K562 (cell line): ENCODE measurements around the gene PHKB. TPM values are rescaled to one million over a fixed set of nuclear protein-coding genes. Genes with fewer than 3 reads are reported as not detected.
"Not testable (repeated sequence)": the region's sequence is repeated elsewhere in the genome, so short reads cannot be mapped to it uniquely, and the experiment has no call there.

ENCODE experiments used
- ATAC-seq: fragments of 200-7000 bp; cut with Tn5 transposase; 3 replicates; pipeline ENCODE4 v1.9.1; 2020; ENCODE audit warnings: moderate library complexity
- BruUV-seq: library from RNA; stranded (reverse); fragments of 400-500 nt; replicated peaks from 2 replicates; lab custom pipeline; 2021; lab: Mats Ljungman, UMichigan
- CTCF ChIA-PET: fragments of 300-600 bp; formaldehyde crosslinking; extraction: SDS; loops from one replicate; lab custom pipeline; 2021; ENCODE audit warnings: low intra/inter-chr PET ratio; lab: Yijun Ruan, JAX
- POLR2A ChIA-PET: fragments of 300-600, 350-650 bp; sonication (Branson Sonifier 250); formaldehyde crosslinking; extraction: SDS; loops from one replicate; lab custom pipeline; 2021; ENCODE audit warnings: antibody characterized with exemption, inconsistent platforms; lab: Yijun Ruan, JAX
- DNase-seq, 4 experiments: peaks; one replicate each; pipeline versions ENCODE4 v3.0.0 to v3.0.0-alpha.2; 2011 to 2018; ENCODE audit warnings: low spot score in 3 of 4, mixed read lengths in 3 of 4; ENCODE audit errors: extremely low read depth in 1 of 4
- FAIRE-seq: peaks from 2 replicates; lab custom pipeline; 2011; peaks lifted over from hg19 to GRCh38; lab: Jason Lieb, UNC
- H2AFZ ChIP-seq: 2 replicates; pipeline ENCODE4 v1.6.0; 2011; ENCODE audit warnings: low read depth, low read length, control low read depth, inconsistent platforms
- H3K27ac ChIP-seq: fragments of 200-600 bp; 3 replicates; pipeline ENCODE4 v1.8.0; 2011; ENCODE audit warnings: low read depth, mild to moderate bottlenecking, control low read depth, inconsistent platforms, low read length, moderate library complexity, mixed read lengths; ENCODE audit errors: extremely low read depth
- H3K27me3 ChIP-seq, 2 experiments: fragments of 300-600 bp in 1 of 2; 2 replicates in 1 of 2; 3 replicates in 1 of 2; pipeline versions ENCODE4 v1.6.0 to v1.8.0; 2011; ENCODE audit warnings: inconsistent platforms in 2 of 2, low read length in 2 of 2, mild to moderate bottlenecking in 1 of 2, mixed read lengths in 1 of 2, moderate library complexity in 1 of 2; ENCODE audit not compliant: control insufficient read depth in 2 of 2, insufficient read depth in 2 of 2
- H3K36me3 ChIP-seq: fragments of 300-600 bp; 3 replicates; pipeline ENCODE4 v1.8.0; 2011; ENCODE audit warnings: mild to moderate bottlenecking, low read length, inconsistent platforms; ENCODE audit not compliant: control insufficient read depth, insufficient read depth
- H3K4me1 ChIP-seq, 2 experiments: fragments of 200-600 bp in 1 of 2; replicated peaks in 1 of 2; 2 replicates in 1 of 2; 3 replicates in 1 of 2; pipeline versions ENCODE4 v1.5.1 to v1.8.0; 2011; ENCODE audit warnings: inconsistent platforms in 2 of 2, low read length in 2 of 2, mild to moderate bottlenecking in 1 of 2, mixed read lengths in 1 of 2, moderate library complexity in 1 of 2; ENCODE audit not compliant: control insufficient read depth in 2 of 2, insufficient read depth in 2 of 2
- H3K4me2 ChIP-seq: 2 replicates; pipeline ENCODE4 v1.6.1; 2011; ENCODE audit warnings: low read length, control low read depth, inconsistent platforms, mixed read lengths; ENCODE audit not compliant: insufficient read depth
- H3K4me3 ChIP-seq: fragments of 200-600 bp; sonication (generic), shearing (Covaris generic); 2 replicates; pipeline ENCODE4 v1.5.1; 2016; ENCODE audit warnings: control low read depth, inconsistent platforms
- H3K79me2 ChIP-seq: fragments of 200-600 bp; 3 replicates; pipeline ENCODE4 v1.8.0; 2011; ENCODE audit warnings: low read length, inconsistent platforms; ENCODE audit not compliant: control insufficient read depth, insufficient read depth
- H3K9ac ChIP-seq, 2 experiments: 2 replicates each; pipeline versions ENCODE4 v1.6.0 to v1.6.1; 2011; ENCODE audit warnings: low read depth in 2 of 2, low read length in 2 of 2, control low read depth in 1 of 2, inconsistent platforms in 1 of 2, mild to moderate bottlenecking in 1 of 2, mixed read lengths in 1 of 2; ENCODE audit not compliant: insufficient read depth in 1 of 2
- H3K9me1 ChIP-seq: one replicate; pipeline ENCODE4 v1.6.0; 2011; ENCODE audit warnings: inconsistent platforms, mild to moderate bottlenecking, low read length, moderate library complexity; ENCODE audit not compliant: control insufficient read depth, insufficient read depth
- H3K9me3 ChIP-seq: replicated peaks from 2 replicates; pipeline ENCODE4 v1.5.1; 2011; ENCODE audit warnings: low read depth, low read length, inconsistent platforms; ENCODE audit not compliant: control insufficient read depth, insufficient read depth
- H4K20me1 ChIP-seq: replicated peaks from 2 replicates; pipeline ENCODE4 v1.6.1; 2011; ENCODE audit warnings: low read length, inconsistent platforms, mixed read lengths; ENCODE audit not compliant: control insufficient read depth, insufficient read depth
- CBX1 ChIP-seq: sonication (generic); IDR thresholded peaks from 2 replicates; pipeline ENCODE4 v1.6.1; 2016; ENCODE audit warnings: antibody characterized with exemption, low read depth, mild to moderate bottlenecking
- CBX3 ChIP-seq, 2 experiments: IDR thresholded peaks; 1 replicate in 1 of 2; 2 replicates in 1 of 2; pipeline ENCODE4 v1.6.1; 2012; ENCODE audit warnings: inconsistent platforms in 2 of 2, low read length in 2 of 2, borderline replicate concordance in 1 of 2, control low read depth in 1 of 2
- CBX5 ChIP-seq: IDR thresholded peaks from 2 replicates; pipeline ENCODE4 v1.6.1; 2014; ENCODE audit warnings: low read depth, borderline replicate concordance
- NCOA1 ChIP-seq: fragments of 450-650 bp; IDR thresholded peaks from 2 replicates; pipeline ENCODE4 v1.6.1; 2016; ENCODE audit warnings: low read depth
- TRIM24 ChIP-seq, 2 experiments: fragments of 450-650 bp; IDR thresholded peaks; 2 replicates each; pipeline ENCODE4 v1.6.1; 2016
- TRIM28 ChIP-seq: fragments of 450-650 bp; IDR thresholded peaks from 2 replicates; pipeline ENCODE4 v1.6.1; 2017
- ZBTB7A ChIP-seq: IDR thresholded peaks from 2 replicates; pipeline ENCODE4 v1.6.1; 2011; ENCODE audit warnings: low read depth, mild to moderate bottlenecking, low read length, moderate library complexity, borderline replicate concordance; ENCODE audit not compliant: control insufficient read depth
- ZNF280A ChIP-seq: fragments of 450-650 bp; IDR thresholded peaks from 2 replicates; pipeline ENCODE4 v1.6.1; 2018; ENCODE audit warnings: mild to moderate bottlenecking, low read depth; ENCODE audit not compliant: partially characterized antibody
- ZNF41 ChIP-seq: fragments of 250-450 bp; sonication (Bioruptor Pico); conservative IDR thresholded peaks from 2 replicates; pipeline ENCODE4 v1.4.0; 2020; ENCODE audit warnings: mild to moderate bottlenecking
- ZNF766 ChIP-seq: fragments of 200-800 bp; sonication (Bioruptor generic); conservative IDR thresholded peaks from 2 replicates; pipeline ENCODE4 v1.6.1; 2016; ENCODE audit warnings: missing genetic modification characterization, missing compliant biosample characterization
- WGBS: fragments of 100-300 bp; shearing (Covaris generic); methylation state at CpG from one replicate; pipeline ENCODE4 v1.1.6; 2016; ENCODE audit warnings: low coverage, mixed read lengths; ENCODE audit not compliant: insufficient coverage; ENCODE audit errors: missing lambda C conversion rate; 5-methylcytosine and 5-hydroxymethylcytosine counted together
- in situ Hi-C: fragments of 300-500 bp; cut with MboI; formaldehyde crosslinking; loops from 4 replicates; pipeline ENCODE4 v1.15.0; 2018; ENCODE audit warnings: inconsistent platforms, mixed read lengths
- intact Hi-C: fragments of 100-400 bp; cut with micrococcal nuclease; formaldehyde crosslinking; loops from 2 replicates; pipeline ENCODE4 v1.14.2; 2022
- polyA plus RNA-seq, 8 experiments: library from polyadenylated mRNA; depleted of rRNA in 4 of 8; stranded (reverse) in 5 of 8; unstranded in 3 of 8; fragments of >200 nt; fragmentation: Nextera tagmentation in 2 of 8; fragmentation: Illumina TruSeq in 1 of 8; extraction: Ambion mirVana in 2 of 8; extraction: Trizol in 1 of 8; gene quantifications; 2 replicates each; pipeline versions ENCODE4 v1.2.1 to v1.2.3, GENCODE V29; 2011 to 2014; ENCODE audit warnings: inconsistent platforms in 1 of 8, missing spikeins in 1 of 8
- total RNA-seq, 7 experiments: library from RNA; depleted of rRNA in 6 of 7; stranded (reverse); fragments of >200 nt in 6 of 7; fragmentation: Illumina TruSeq in 2 of 7; extraction: Trizol in 2 of 7; gene quantifications; 2 replicates each; pipeline versions ENCODE4 v1.2.1 to v1.2.3, GENCODE V29; 2011 to 2021; ENCODE audit warnings: low replicate concordance in 1 of 7

The PHKB gene
- total and polyA plus RNA-seq, 9 of the 15 experiments (the other 6 are each of a cell fraction or from before 2014, with no cell fraction given) = 24.7 to 92.3 (median 67.0) TPM

- Histone ChIP-seq H3K4me1 (no peaks in the 10 kb centered on the region; a peak in 1 of 5 replicates), H4K20me1 (no peaks in the 10 kb centered on the region), H3K9ac (no peak overlapping the region), H3K79me2 (0 out of 3 replicates have a peak, but pooled peaks cover 3% of the 10 kb centered on the region), H3K9me1 (no peaks in the 10 kb centered on the region), H3K4me3 (no peak overlapping the region), H3K4me2 (no peak overlapping the region), H2AFZ (no peak overlapping the region), H3K27ac (no peak overlapping the region), H3K36me3 (peaks cover 16% of the 10 kb centered on the region), H3K9me3 (peaks cover 2% of the 10 kb centered on the region; the same call in 1 of the 2 replicates), H3K27me3 (no peaks in the 10 kb centered on the region)
- ChIA-PET CTCF (no interaction called here), POLR2A (interaction anchor here (0.8 kb wide), 1 partner anchor 8 kb away, joined by 3 read pairs; no protein-coding TSS in a partner anchor)
- intact Hi-C loops = no loop called here
- DNase-seq (no peak), ATAC-seq (no peak), FAIRE-seq (no peak)
- WGBS = 20% methylated on average over 1 of the region's 1 CpG
- in situ Hi-C loops = no loop called here
- no TSS peak for BruUV-seq
- no peak for TF ChIP-seq ZBTB7A
- no peak for TF ChIP-seq NCOA1
- no peak for TF ChIP-seq ZNF41 (CRISPR knock-in tag)
These were observed 77.3 kb downstream of the PHKB start for GRCh38 chr16:47538472-47538871.

- CTCF ChIA-PET, intact Hi-C loops, BruUV-seq, H3K4me3 ChIP-seq, H2AFZ ChIP-seq, H3K4me1 ChIP-seq, ATAC-seq, H3K9me1 ChIP-seq, H3K9ac ChIP-seq, POLR2A ChIA-PET, FAIRE-seq, H3K9me3 ChIP-seq, H3K4me2 ChIP-seq, in situ Hi-C loops, H3K27me3 ChIP-seq, H3K79me2 ChIP-seq, H4K20me1 ChIP-seq, H3K27ac ChIP-seq: not testable (repeated sequence)
- 84% methylated on average over 12 of the region's 13 CpGs for WGBS
- DNase-seq = peak in 1 of 4 experiments; percentile 4
- peaks cover 16% of the 10 kb centered on the region for H3K36me3 ChIP-seq
- TF ChIP-seq TRIM24 (IDR thresholded peaks at IDR 0.05) (0 out of 4 replicates have a peak, but pooled peaks of 1 of the 2 experiments have one; percentile 29), CBX5 (peak; percentile 70), ZNF280A (peak; percentile 69), CBX1 (0 out of 2 replicates have a peak, but pooled peaks have one; percentile 56), TRIM28 (peak; percentile 64; the same call in 1 of the 2 replicates), CBX3 (IDR thresholded peaks at IDR 0.05; ENCODE audit: borderline replicate concordance in 1 of 2, low read length in 2 of 2) (peak in 1 of 2 experiments; percentile 51; a peak in 1 of 3 replicates), ZNF766 (peak; percentile 71)
These were observed 78.9 kb downstream of the PHKB start for GRCh38 chr16:47539707-47540670.
